Muscle layer of duodenum (tissue), 2 donors: ENCODE measurements around the gene DSCAML1.

Experiments used
- H3K27ac ChIP-seq: one replicate; pipeline ENCODE4 v1.7.0; 2013; ENCODE audit warnings: mild to moderate bottlenecking, low read length
- H3K27me3 ChIP-seq: one replicate; pipeline ENCODE4 v1.7.0; 2013; ENCODE audit warnings: low read depth, mild to moderate bottlenecking, control low read depth, low read length
- H3K36me3 ChIP-seq, 2 donors: one replicate each; pipeline ENCODE4 v1.7.0; 2013; ENCODE audit warnings: low read length in 2 of 2, control low read depth in 1 of 2, mild to moderate bottlenecking in 1 of 2; ENCODE audit not compliant: insufficient read depth in 2 of 2, control insufficient read depth in 1 of 2
- H3K4me1 ChIP-seq, 2 donors: one replicate each; pipeline ENCODE4 v1.7.0; 2013; ENCODE audit warnings: low read length in 2 of 2, mild to moderate bottlenecking in 2 of 2, control low read depth in 1 of 2, moderate library complexity in 1 of 2; ENCODE audit not compliant: insufficient read depth in 2 of 2, control insufficient read depth in 1 of 2
- H3K4me3 ChIP-seq, 2 donors: one replicate each; pipeline ENCODE4 v1.7.0; 2013; ENCODE audit warnings: low read length in 2 of 2, low read depth in 1 of 2, mild to moderate bottlenecking in 1 of 2
- H3K9me3 ChIP-seq, 2 donors: one replicate each; pipeline ENCODE4 v1.7.0; 2013; ENCODE audit warnings: low read length in 2 of 2, control low read depth in 1 of 2, mild to moderate bottlenecking in 1 of 2; ENCODE audit not compliant: control insufficient read depth in 1 of 2
- donor health status: healthy.

DSCAML1 gene

DNA sequence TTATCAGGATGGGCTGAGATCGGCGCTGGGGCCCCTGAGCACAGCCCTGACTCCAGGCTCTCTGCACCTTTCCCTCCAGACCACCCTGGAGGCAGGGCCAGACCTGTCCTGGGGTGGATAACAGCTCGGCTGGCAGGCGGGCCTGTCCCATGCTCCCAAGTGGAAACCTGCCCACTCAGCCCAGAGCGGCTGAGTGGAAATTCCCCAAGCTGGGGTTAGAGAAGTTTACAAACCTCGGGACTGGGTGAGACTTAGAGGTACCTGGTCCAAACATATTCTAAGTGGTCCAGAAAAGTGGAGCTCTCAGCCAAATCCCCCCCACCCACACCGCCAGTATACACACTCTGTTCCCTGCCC, 32.3 kb upstream of the DSCAML1 start:
- Histone ChIP-seq H3K4me1 (peaks cover 12 to 35% of the 10 kb centered on the region in 2 donors), H3K4me3 (no peak overlapping the region), H3K36me3 (no peaks in the 10 kb centered on the region), H3K27me3 (no peaks in the 10 kb centered on the region), H3K9me3 (no peaks in the 10 kb centered on the region), H3K27ac (no peak overlapping the region)

DNA sequence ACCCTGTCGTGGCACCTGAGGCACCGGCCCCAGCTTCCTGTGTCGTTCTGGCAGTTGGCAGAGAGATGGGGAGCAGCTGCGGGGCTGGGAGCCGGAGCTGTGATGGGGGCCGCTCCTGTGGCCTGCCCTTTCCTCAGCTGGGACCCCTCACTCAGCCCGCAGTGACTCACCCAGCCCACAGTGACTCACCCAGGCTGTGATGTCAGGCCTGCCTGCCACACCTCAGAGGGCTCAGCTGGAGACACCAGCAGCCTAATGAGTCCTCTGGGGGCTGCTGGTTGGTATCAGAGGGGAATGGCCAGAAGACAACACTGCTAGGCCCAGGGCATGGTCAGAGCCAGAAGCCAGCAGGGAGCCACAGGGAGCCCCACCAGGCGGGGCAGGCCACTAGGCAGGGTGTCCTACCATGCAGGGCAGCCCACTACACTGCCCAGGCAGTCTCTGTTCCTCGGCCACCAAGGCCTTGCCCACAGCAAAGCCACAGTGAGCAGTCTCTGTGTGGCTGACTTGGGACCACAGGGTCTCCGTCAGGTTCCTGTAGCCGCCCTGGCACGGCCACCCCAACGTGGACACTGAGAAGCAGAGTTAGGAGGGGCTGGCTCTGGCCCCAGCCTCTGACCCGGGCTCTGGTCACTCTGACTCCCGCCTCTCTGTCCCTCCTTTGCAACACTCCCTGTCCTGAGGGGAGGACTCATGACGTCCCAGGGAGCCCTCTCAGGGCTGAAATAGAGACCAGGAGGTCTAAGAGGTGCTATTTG, 31.8 kb upstream of the DSCAML1 start:
- Histone ChIP-seq H3K4me3 (no peak overlapping the region), H3K4me1 (peaks cover 15 to 35% of the 10 kb centered on the region in 2 donors), H3K9me3 (no peaks in the 10 kb centered on the region), H3K27me3 (no peaks in the 10 kb centered on the region), H3K27ac (no peak overlapping the region), H3K36me3 (no peaks in the 10 kb centered on the region)

DNA sequence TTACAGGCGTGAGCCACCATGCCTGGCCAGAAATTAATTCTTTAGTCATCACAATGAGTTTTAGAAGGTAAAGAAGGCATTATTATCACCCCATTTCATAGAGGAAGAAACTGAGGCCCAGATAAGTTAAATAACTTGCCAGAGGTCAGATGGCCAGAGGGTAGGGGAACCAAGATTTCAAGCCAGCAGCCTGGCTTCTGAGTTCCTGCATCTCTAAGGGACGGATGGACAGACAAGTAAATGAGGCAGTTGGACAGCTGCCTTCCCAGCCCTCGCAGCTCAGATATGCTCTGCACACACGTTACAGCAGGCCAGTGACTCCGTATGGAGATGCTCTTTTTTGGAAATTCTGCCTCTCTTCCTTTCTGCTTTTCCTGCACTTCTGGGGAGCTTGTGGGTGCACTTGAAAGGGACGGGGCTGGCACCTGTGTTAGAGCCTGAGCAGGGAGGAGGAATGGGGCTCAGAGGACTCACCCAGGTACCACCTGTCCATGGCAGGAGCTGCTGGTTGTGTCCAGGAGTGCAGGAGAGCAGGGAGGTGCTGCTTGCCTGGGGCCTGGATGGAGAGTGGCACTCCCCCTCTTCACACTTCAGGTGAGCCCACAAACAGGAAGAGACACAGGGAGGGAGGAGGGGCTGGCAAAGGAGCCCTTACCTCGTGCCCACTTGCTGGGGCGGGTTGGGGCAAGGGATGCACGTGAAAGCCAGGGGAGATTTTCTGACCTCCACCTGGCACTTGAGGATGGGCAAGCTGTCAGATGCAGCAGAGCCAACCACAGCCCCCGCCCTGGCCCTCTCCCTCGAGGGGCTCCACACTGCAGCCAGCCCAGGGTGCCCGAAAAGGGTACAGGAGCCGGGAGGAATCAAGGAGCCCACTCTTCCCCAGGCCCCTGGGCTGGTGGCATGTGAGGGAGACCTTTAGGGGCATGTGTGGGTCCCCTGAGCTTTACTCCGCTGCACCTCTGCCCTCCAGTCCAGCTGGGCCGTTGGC, 30.8 kb upstream of the DSCAML1 start:
- Histone ChIP-seq H3K9me3 (no peaks in the 10 kb centered on the region), H3K27ac (no peak overlapping the region)

DNA sequence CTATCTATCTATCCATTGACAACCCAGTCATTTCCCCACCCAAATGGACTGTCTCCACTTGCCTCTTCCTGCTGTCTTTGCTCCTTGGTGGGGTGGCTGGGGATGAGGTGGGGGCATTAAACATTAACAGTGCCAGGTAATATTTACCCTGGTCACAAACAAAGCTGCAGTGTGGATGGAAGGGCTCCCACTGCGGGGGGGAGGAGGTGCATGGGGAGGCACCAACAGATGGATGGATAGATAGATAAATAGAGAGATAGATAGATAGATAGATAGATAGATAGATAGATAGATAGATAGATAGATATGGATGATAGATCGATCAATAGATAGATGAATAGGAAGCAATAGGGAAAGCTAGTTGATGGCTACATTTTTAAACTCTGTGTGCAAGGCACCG, 29.8 kb upstream of the DSCAML1 start:
- H3K27ac ChIP-seq: no peak overlapping the region
- H3K4me1 ChIP-seq: peaks cover 17 to 42% of the 10 kb centered on the region in 2 donors
- no peak overlapping the region for H3K4me3 ChIP-seq
- no peaks in the 10 kb centered on the region for H3K9me3 ChIP-seq
- H3K36me3 ChIP-seq: no peaks in the 10 kb centered on the region
- H3K27me3 ChIP-seq: no peaks in the 10 kb centered on the region

More for the DNA sequence above, 30.8 kb upstream of the DSCAML1 start:
- peaks cover 17 to 36% of the 10 kb centered on the region in 2 donors for H3K4me1 ChIP-seq
- H3K4me3 ChIP-seq: no peak overlapping the region
- H3K36me3 ChIP-seq: no peaks in the 10 kb centered on the region
- H3K27me3 ChIP-seq: no peaks in the 10 kb centered on the region

DNA sequence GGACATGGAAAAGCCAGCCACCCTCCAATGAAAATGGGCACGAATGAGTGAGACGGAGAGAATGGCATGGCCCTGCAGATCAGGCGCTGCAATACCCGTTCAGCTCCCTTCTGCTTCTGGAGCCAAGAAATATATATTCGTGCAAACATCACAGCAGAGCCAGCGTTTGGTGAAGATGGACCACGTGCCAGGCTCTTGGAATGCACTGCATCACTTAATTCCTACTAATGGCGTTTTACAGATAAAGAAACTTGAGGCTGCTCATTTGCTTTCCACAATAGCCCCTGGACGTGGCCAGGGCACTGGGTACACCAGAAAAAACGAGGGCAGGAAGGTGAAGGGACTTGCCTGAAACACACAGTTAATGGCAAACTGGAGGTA, 29.2 kb upstream of the DSCAML1 start:
- Histone ChIP-seq H3K36me3 (no peaks in the 10 kb centered on the region), H3K27me3 (no peaks in the 10 kb centered on the region), H3K9me3 (no peaks in the 10 kb centered on the region), H3K27ac (no peak overlapping the region), H3K4me1 (peaks cover 17 to 37% of the 10 kb centered on the region in 2 donors), H3K4me3 (no peak overlapping the region)

DNA sequence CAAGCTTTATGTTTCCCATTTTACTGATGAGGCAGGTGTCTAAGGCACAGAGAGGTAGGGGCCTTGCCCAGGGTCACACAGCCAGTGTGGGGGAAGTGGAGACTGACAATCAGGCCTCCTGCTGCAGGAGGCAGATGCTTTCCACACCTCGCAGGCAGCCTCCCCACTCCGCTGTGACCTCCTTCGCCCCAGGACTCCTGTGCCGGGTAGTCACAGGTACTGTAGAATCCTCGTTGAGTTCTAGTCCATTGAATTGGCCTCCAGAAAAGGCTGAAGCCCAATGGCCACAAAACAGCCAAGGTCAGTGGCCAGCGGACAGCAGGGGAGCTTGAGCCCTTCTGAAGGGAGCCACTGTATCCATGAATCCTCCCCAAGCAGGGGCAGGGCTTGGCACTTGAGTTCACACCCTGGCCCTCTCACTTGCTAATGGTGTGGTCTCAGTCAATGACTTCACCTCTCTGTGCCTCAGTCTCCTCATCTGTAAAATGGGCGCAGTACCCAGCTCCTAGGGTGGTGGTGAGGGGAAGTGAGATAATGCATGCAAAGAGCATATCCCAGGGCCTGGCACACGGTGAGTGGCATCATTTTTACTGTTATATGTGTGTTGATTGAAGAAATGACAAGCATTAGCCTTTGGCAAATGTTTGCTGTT, 28.6 kb upstream of the DSCAML1 start:
- H3K4me1 ChIP-seq: peaks cover 16 to 31% of the 10 kb centered on the region in 2 donors
- H3K27ac ChIP-seq: no peak overlapping the region
- H3K36me3 ChIP-seq: no peaks in the 10 kb centered on the region
- H3K4me3 ChIP-seq: no peak overlapping the region
- H3K27me3 ChIP-seq: no peaks in the 10 kb centered on the region
- H3K9me3 ChIP-seq: no peaks in the 10 kb centered on the region

DNA sequence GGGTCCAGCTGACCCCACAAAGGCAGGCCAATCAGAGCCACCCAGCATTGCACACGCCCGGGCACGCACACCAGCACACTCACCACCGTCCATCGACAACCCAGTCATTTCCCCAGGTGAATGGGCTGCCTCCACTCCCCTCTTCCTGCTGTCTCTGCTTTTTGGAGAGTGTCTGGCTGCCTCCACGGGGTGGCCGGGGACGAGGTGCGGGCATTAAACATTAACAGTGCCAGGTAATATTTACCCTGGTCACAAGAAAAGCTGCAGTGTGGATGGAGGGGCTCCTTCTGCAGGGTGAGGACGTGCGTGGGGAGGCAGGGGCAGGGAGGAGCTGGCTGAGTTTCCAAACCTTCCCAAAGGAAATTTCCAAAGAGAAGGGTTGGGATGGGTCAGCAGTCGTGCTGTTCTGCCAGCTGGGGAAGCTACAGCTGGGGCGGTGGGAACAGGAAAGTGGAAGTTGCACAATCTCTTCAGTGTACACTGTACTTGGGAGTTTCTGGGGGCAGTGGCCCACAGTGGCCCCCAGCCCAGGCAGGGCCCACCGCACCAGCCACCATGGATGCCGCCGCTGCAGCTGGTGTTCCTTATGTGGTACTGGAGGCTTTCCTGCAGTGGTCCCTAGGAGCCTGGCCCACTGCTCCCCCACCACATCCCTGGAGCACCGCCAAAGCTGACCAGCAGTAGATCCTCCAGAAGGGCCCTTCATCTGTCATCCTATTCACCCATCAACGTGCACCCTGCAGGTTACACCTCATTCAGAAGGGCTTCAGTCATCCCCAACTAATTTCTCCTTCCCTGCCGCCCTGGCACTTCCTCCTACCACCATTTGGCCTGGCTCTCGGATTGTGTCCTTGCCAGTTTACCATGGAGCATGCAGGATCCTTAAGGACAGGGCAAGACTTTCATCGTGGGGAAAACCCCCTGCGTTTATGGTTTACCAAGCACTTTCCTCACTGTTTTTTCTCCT, 27.8 kb upstream of the DSCAML1 start, which contains the start of gene FXYD2:
Gene FXYD2 (minus strand): TSS at position 174 of the 967 bp plus-strand sequence. CDS start 66 bp downstream, at position 108.
- H3K9me3 ChIP-seq: no peaks in the 10 kb centered on the region
- no peaks in the 10 kb centered on the region for H3K36me3 ChIP-seq
- no peaks in the 10 kb centered on the region for H3K27me3 ChIP-seq
- H3K4me1 ChIP-seq: peaks cover 11 to 30% of the 10 kb centered on the region in 2 donors
- H3K4me3 ChIP-seq: no peak within 1 kb of the TSS
- peak within 1 kb of the TSS; percentile 60 for H3K27ac ChIP-seq

DNA sequence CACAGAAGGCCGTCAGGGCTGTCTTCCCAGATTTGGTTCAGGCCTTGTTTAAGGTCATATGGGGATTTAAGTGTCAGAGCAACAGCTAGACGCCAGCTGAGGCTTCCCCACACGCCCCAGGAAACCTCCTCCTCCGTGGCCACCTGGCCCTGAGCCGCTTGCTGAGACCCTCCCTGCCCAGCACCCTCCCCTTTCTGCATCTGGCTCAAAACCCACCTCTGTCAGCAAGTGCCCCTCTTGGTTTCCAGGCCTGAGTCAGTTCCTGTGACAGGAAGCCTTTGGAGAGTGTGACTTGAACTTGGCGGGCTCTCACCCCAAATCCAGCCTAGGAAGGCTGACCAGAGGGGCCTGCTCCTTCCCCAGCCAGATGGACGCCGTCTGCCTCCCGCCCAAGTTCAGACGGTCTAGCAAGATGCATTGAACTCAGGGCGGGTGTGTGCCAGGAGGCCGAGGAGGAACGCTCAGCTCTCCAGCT, 27.0 kb upstream of the DSCAML1 start:
- Histone ChIP-seq H3K27me3 (no peaks in the 10 kb centered on the region), H3K27ac (peak overlapping the region; percentile 60), H3K4me3 (no peak overlapping the region), H3K9me3 (no peaks in the 10 kb centered on the region), H3K36me3 (no peaks in the 10 kb centered on the region), H3K4me1 (peaks cover 9 to 30% of the 10 kb centered on the region in 2 donors)

DNA sequence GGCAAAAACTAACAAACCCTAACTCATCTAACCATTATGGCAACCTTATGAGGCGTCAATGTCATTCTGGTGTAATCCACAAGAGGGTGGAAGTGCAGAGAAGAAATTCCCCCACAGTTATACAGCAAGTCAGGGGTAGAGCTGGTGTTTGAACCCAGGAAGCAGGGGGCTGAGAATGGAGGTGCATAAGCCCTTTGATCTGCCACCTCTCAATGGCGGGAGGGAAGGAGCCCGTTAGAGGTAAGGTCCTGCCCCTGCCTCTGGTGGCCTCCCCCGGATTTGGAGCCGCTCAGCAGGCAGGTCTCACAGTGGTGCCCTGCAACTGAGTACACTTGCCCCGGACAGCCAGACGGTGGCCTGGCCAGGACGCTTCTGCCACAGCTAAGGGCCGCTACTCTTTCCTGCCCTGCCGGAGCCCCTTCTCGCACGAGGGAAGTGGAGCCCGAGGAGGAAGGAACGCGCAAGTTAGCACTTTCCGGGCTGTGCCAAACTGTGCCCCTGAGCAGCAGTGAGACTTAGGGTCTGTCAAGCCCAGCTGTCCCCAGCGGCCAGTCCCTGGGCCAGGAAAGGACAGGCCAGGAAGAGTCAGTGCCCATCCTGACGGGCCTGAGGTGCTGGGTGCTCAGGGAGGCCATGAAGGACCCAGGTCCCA, 26.4 kb upstream of the DSCAML1 start:
- Histone ChIP-seq H3K4me3 (no peak overlapping the region), H3K4me1 (peaks cover 5 to 27% of the 10 kb centered on the region in 2 donors), H3K27ac (peak overlapping the region; percentile 60)

More for the DNA sequence above, 26.4 kb upstream of the DSCAML1 start:
- Histone ChIP-seq H3K9me3 (no peaks in the 10 kb centered on the region), H3K36me3 (no peaks in the 10 kb centered on the region), H3K27me3 (no peaks in the 10 kb centered on the region)
